ENCODE results near the gene PFDN4. TPM values are rescaled to one million over a fixed set of nuclear protein-coding genes. Genes with fewer than 3 reads are reported as not detected.

The PFDN4 gene
- total and polyA plus RNA-seq, 2 of the 13 experiments (the other 11 are each of a cell fraction or from before 2014, with no cell fraction given) = 59.8 to 227 TPM

DNA sequence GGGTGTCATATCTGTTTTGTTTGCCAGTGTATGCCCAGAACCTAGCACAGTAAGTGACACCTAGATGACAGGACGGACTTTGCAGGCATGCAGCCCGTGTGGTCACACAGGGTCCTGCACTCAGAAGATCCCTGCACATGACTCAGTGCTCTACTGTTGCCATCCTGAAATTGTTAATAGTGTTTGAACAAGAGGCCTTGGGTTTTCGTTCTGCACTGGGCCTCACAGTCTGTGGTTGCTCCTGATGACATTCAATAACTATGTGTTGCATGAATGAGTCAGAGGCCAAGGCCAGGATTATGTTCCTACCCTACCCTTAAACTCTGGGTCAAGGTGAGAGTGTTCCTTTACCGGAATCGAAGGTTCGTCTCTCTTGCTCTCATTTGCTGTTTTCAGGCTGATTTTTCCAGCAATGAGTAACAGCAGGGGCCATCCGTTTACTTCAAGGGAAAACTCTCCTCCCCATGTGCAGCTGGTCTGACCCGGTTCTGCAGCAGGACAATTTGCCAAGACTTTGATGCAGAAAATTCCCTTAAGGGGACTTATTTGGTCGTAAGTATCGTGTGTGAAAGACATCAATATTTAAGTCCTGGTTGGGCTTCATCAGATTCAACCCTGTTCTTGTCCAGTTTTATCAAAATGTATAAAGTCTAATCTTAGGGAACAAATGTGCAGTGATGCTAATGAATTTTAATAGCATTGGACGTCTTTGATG lies 13.0 kb upstream of the PFDN4 start (continued):
- TF ChIP-seq HNF4A (CRISPR knock-in tag; IDR thresholded peaks at IDR 0.05) = peak; percentile 99
- TF ChIP-seq DNMT3B (CRISPR knock-in tag; conservative IDR thresholded peaks at IDR 0.05) = peak; percentile 94
- TF ChIP-seq SNAPC2 (CRISPR knock-in tag; IDR thresholded peaks at IDR 0.05) = peak; percentile 87; the same call in 1 of the 2 replicates
- TF ChIP-seq ZNF567 (CRISPR knock-in tag; IDR thresholded peaks at IDR 0.05; ENCODE audit: borderline replicate concordance) = no peak
- peak; percentile 72; the same call in 1 of the 2 replicates for TF ChIP-seq MTA1 (CRISPR knock-in tag; IDR thresholded peaks at IDR 0.05; ENCODE audit: borderline replicate concordance)
- TF ChIP-seq ZNF354B (CRISPR knock-in tag; IDR thresholded peaks at IDR 0.05) = no peak
- TF ChIP-seq, protein P1, sequence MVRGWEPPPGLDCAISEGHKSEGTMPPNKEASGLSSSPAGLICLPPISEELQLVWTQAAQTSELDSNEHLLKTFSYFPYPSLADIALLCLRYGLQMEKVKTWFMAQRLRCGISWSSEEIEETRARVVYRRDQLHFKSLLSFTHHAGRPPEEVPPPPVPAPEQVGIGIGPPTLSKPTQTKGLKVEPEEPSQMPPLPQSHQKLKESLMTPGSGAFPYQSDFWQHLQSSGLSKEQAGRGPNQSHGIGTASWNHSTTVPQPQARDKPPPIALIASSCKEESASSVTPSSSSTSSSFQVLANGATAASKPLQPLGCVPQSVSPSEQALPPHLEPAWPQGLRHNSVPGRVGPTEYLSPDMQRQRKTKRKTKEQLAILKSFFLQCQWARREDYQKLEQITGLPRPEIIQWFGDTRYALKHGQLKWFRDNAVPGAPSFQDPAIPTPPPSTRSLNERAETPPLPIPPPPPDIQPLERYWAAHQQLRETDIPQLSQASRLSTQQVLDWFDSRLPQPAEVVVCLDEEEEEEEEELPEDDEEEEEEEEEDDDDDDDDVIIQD (CRISPR knock-in tag; IDR thresholded peaks at IDR 0.05; ENCODE audit: low read depth) = peak; percentile 97
- 0 out of 2 replicates have a peak, but pooled peaks have one; percentile 61 for TF ChIP-seq RELA (CRISPR knock-in tag; IDR thresholded peaks at IDR 0.05)
- peak; percentile 99 for TF ChIP-seq TBL1XR1 (IDR thresholded peaks at IDR 0.05; ENCODE audit: borderline replicate concordance, low read length, partially characterized antibody)
- no peak for TF ChIP-seq JDP2 (CRISPR knock-in tag; IDR thresholded peaks at IDR 0.05; ENCODE audit: borderline replicate concordance)
- peak; percentile 91 for TF ChIP-seq NFIC (IDR thresholded peaks at IDR 0.05; ENCODE audit: low read length)
- TF ChIP-seq, protein P2, sequence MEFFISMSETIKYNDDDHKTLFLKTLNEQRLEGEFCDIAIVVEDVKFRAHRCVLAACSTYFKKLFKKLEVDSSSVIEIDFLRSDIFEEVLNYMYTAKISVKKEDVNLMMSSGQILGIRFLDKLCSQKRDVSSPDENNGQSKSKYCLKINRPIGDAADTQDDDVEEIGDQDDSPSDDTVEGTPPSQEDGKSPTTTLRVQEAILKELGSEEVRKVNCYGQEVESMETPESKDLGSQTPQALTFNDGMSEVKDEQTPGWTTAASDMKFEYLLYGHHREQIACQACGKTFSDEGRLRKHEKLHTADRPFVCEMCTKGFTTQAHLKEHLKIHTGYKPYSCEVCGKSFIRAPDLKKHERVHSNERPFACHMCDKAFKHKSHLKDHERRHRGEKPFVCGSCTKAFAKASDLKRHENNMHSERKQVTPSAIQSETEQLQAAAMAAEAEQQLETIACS (CRISPR knock-in tag; IDR thresholded peaks at IDR 0.05) = no peak
- TF ChIP-seq, protein P3, sequence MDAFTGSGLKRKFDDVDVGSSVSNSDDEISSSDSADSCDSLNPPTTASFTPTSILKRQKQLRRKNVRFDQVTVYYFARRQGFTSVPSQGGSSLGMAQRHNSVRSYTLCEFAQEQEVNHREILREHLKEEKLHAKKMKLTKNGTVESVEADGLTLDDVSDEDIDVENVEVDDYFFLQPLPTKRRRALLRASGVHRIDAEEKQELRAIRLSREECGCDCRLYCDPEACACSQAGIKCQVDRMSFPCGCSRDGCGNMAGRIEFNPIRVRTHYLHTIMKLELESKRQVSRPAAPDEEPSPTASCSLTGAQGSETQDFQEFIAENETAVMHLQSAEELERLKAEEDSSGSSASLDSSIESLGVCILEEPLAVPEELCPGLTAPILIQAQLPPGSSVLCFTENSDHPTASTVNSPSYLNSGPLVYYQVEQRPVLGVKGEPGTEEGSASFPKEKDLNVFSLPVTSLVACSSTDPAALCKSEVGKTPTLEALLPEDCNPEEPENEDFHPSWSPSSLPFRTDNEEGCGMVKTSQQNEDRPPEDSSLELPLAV (CRISPR knock-in tag; conservative IDR thresholded peaks at IDR 0.05; ENCODE audit: low read depth) = no peak
- TF ChIP-seq, protein P4, sequence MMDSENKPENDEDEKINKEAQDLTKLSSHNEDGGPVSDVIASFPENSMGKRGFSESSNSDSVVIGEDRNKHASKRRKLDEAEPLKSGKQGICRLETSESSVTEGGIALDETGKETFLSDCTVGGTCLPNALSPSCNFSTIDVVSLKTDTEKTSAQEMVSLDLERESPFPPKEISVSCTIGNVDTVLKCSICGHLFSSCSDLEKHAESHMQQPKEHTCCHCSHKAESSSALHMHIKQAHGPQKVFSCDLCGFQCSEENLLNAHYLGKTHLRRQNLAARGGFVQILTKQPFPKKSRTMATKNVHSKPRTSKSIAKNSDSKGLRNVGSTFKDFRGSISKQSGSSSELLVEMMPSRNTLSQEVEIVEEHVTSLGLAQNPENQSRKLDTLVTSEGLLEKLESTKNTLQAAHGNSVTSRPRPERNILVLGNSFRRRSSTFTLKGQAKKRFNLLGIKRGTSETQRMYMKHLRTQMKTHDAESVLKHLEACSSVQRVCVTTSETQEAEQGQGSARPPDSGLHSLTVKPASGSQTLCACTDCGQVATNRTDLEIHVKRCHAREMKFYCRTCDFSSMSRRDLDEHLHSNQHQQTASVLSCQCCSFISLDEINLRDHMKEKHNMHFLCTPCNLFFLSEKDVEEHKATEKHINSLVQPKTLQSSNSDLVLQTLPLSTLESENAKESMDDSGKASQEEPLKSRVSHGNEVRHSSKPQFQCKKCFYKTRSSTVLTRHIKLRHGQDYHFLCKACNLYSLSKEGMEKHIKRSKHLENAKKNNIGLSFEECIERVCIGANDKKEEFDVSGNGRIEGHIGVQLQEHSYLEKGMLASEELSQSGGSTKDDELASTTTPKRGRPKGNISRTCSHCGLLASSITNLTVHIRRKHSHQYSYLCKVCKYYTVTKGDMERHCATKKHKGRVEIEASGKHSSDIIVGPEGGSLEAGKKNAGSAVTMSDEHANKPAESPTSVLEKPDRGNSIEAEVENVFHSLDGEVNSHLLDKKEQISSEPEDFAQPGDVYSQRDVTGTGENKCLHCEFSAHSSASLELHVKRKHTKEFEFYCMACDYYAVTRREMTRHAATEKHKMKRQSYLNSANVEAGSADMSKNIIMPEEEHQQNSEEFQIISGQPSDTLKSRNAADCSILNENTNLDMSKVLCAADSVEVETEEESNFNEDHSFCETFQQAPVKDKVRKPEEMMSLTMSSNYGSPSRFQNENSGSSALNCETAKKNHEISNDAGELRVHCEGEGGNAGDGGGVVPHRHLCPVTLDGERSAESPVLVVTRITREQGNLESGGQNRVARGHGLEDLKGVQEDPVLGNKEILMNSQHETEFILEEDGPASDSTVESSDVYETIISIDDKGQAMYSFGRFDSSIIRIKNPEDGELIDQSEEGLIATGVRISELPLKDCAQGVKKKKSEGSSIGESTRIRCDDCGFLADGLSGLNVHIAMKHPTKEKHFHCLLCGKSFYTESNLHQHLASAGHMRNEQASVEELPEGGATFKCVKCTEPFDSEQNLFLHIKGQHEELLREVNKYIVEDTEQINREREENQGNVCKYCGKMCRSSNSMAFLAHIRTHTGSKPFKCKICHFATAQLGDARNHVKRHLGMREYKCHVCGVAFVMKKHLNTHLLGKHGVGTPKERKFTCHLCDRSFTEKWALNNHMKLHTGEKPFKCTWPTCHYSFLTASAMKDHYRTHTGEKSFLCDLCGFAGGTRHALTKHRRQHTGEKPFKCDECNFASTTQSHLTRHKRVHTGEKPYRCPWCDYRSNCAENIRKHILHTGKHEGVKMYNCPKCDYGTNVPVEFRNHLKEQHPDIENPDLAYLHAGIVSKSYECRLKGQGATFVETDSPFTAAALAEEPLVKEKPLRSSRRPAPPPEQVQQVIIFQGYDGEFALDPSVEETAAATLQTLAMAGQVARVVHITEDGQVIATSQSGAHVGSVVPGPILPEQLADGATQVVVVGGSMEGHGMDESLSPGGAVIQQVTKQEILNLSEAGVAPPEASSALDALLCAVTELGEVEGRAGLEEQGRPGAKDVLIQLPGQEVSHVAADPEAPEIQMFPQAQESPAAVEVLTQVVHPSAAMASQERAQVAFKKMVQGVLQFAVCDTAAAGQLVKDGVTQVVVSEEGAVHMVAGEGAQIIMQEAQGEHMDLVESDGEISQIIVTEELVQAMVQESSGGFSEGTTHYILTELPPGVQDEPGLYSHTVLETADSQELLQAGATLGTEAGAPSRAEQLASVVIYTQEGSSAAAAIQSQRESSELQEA (CRISPR knock-in tag; IDR thresholded peaks at IDR 0.05; ENCODE audit: not compliant biosample characterization) = no peak
- peak; percentile 100 for TF ChIP-seq SKI (IDR thresholded peaks at IDR 0.05; ENCODE audit: partially characterized antibody)
- TF ChIP-seq ZNF3 (CRISPR knock-in tag; IDR thresholded peaks at IDR 0.05) = peak; percentile 85
